CD8-positive, alpha-beta memory T cell (primary cell): Measurements from ENCODE around the gene STK36. TPM values are rescaled to one million over a fixed set of nuclear protein-coding genes. Genes with fewer than 3 reads are reported as not detected.

ENCODE experiments used
- CTCF ChIA-PET: fragments of 350-600 bp; sonication (Branson Sonifier 250); formaldehyde crosslinking; loops from one replicate; lab custom pipeline; 2021; ENCODE audit warnings: antibody characterized with exemption; lab: Charles Lee
- POLR2A ChIA-PET: fragments of 350-600 bp; sonication (Branson Sonifier 250); formaldehyde crosslinking; loops from one replicate; lab custom pipeline; 2021; ENCODE audit warnings: antibody characterized with exemption; lab: Charles Lee
- DNase-seq, 5 donors: peaks; one replicate each; pipeline versions ENCODE4 v3.0.0 to v3.0.0-alpha.2; 2020 to 2022; ENCODE audit warnings: mixed read lengths in 1 of 5
- H3K27ac ChIP-seq: one replicate; pipeline ENCODE4 v1.7.0; 2013; ENCODE audit warnings: low read depth, mild to moderate bottlenecking, low read length, moderate library complexity
- H3K27me3 ChIP-seq: 2 replicates; pipeline ENCODE4 v1.7.0; 2013; ENCODE audit warnings: low read length, mild to moderate bottlenecking; ENCODE audit not compliant: insufficient read depth, poor library complexity, severe bottlenecking
- H3K36me3 ChIP-seq: 2 replicates; pipeline ENCODE4 v1.7.0; 2013; ENCODE audit warnings: mild to moderate bottlenecking, low read length, moderate library complexity; ENCODE audit not compliant: insufficient read depth
- H3K4me1 ChIP-seq: 2 replicates; pipeline ENCODE4 v1.7.0; 2013; ENCODE audit warnings: mild to moderate bottlenecking, low read length, moderate library complexity; ENCODE audit not compliant: insufficient read depth
- H3K4me3 ChIP-seq: 2 replicates; pipeline ENCODE4 v1.7.0; 2013; ENCODE audit warnings: mild to moderate bottlenecking, low read length
- H3K9me3 ChIP-seq: 2 replicates; pipeline ENCODE4 v1.7.0; 2013; ENCODE audit warnings: mild to moderate bottlenecking, low read length
- H3K27ac Mint-ChIP-seq, 8 donors: one replicate each; pipeline ENCODE4 v1.8.0; 2020 to 2021; ENCODE audit warnings: mixed read lengths in 8 of 8, mild to moderate bottlenecking in 6 of 8, inconsistent platforms in 3 of 8, moderate library complexity in 3 of 8
- H3K27me3 Mint-ChIP-seq, 2 donors: one replicate each; pipeline ENCODE4 v1.8.0; 2020 to 2021; ENCODE audit warnings: mixed read lengths in 2 of 2, mild to moderate bottlenecking in 1 of 2, moderate library complexity in 1 of 2
- H3K36me3 Mint-ChIP-seq, 3 donors: one replicate each; pipeline ENCODE4 v1.8.0; 2020 to 2021; ENCODE audit warnings: mixed read lengths in 3 of 3, inconsistent platforms in 1 of 3, mild to moderate bottlenecking in 1 of 3
- H3K4me1 Mint-ChIP-seq, 3 donors: one replicate each; pipeline ENCODE4 v1.8.0; 2020 to 2021; ENCODE audit warnings: mixed read lengths in 3 of 3, inconsistent platforms in 1 of 3, mild to moderate bottlenecking in 1 of 3
- H3K4me3 Mint-ChIP-seq, 7 donors: one replicate each; pipeline ENCODE4 v1.8.0; 2020 to 2021; ENCODE audit warnings: mixed read lengths in 7 of 7, mild to moderate bottlenecking in 6 of 7, moderate library complexity in 4 of 7, inconsistent platforms in 2 of 7
- H3K9me3 Mint-ChIP-seq, 5 donors: one replicate each; pipeline ENCODE4 v1.8.0; 2020 to 2022; ENCODE audit warnings: mixed read lengths in 5 of 5, mild to moderate bottlenecking in 3 of 5, moderate library complexity in 2 of 5, inconsistent platforms in 1 of 5
- polyA plus RNA-seq: library from polyadenylated mRNA; unstranded; fragments of 300-500 nt; fragmentation: Illumina TruSeq; gene quantifications from one replicate; pipeline ENCODE4 v1.2.3, GENCODE V29; 2021
- total RNA-seq, 2 experiments: library from RNA; stranded (reverse); gene quantifications; one replicate each; pipeline ENCODE4 v1.2.3, GENCODE V29; 2021

The STK36 gene
- total and polyA plus RNA-seq, 3 experiments from 2014 or later, result 3.9 to 21.4 (median 19.9) TPM

GRCh38 chr2:218648787-218649100 is 23.1 kb upstream of the STK36 start:
- Mint-ChIP-seq H3K27ac (peak overlapping the region in 2 of 8 donors; percentile 6 to 76), H3K36me3 (peaks cover 5 to 91% (median 20%) of the 10 kb centered on the region in 3 donors)
- peaks cover 71% of the 10 kb centered on the region for H3K36me3 ChIP-seq

GRCh38 chr2:218655751-218656150 is 16.1 kb upstream of the STK36 start:
- Histone ChIP-seq H3K36me3 (peaks cover 28% of the 10 kb centered on the region), H3K27ac (no peak overlapping the region), H3K4me1 (peaks cover 19% of the 10 kb centered on the region), H3K27me3 (no peaks in the 10 kb centered on the region), H3K4me3 (no peak overlapping the region), H3K9me3 (no peaks in the 10 kb centered on the region)
- no peak overlapping the region for H3K27ac Mint-ChIP-seq
- DNase-seq, result no peak
- H3K4me3 Mint-ChIP-seq, result no peak overlapping the region
- H3K36me3 Mint-ChIP-seq, result peaks cover 0 to 73% (median 9%) of the 10 kb centered on the region in 3 donors
- no peaks in the 10 kb centered on the region for H3K27me3 Mint-ChIP-seq
- no peaks in the 10 kb centered on the region for H3K9me3 Mint-ChIP-seq
- H3K4me1 Mint-ChIP-seq, result peaks cover 31 to 46% (median 43%) of the 10 kb centered on the region in 3 donors
- ChIA-PET POLR2A (no interaction called here), CTCF (interaction anchor here (1.4 to 4.8 kb wide), 2 partner anchors 8 to 192 kb away, joined by 3 to 40 read pairs; no protein-coding TSS in a partner anchor)

More at GRCh38 chr2:218648787-218649100, 23.1 kb upstream of the STK36 start:
- Mint-ChIP-seq H3K27me3 (peaks cover 0 to 2% of the 10 kb centered on the region in 2 donors), H3K9me3 (no peaks in the 10 kb centered on the region), H3K4me1 (peaks cover 9 to 18% (median 13%) of the 10 kb centered on the region in 3 donors), H3K4me3 (no peak overlapping the region)
- no peak for DNase-seq
- Histone ChIP-seq H3K27ac (no peak overlapping the region), H3K4me1 (no peaks in the 10 kb centered on the region), H3K4me3 (no peak overlapping the region), H3K27me3 (no peaks in the 10 kb centered on the region), H3K9me3 (no peaks in the 10 kb centered on the region)
- CTCF ChIA-PET, result interaction anchor here (1.0 to 5.8 kb wide), 3 partner anchors 10 to 347 kb away, joined by 3 to 40 read pairs (median 3); partner anchors contain the start of genes BCS1L and ZNF142
- POLR2A ChIA-PET, result interaction anchor here (0.6 kb wide), 1 partner anchor 1423 kb away, joined by 3 read pairs; no protein-coding TSS in a partner anchor

- no peaks in the 10 kb centered on the region for H3K27me3 ChIP-seq
- no peaks in the 10 kb centered on the region for H3K27me3 Mint-ChIP-seq
- peaks cover 0 to 68% (median 17%) of the 10 kb centered on the region in 3 donors for H3K36me3 Mint-ChIP-seq
- CTCF ChIA-PET, result interaction anchor here (0.8 to 4.8 kb wide), 11 partner anchors 11 to 302 kb away, joined by 3 to 40 read pairs (median 4); partner anchors contain the start of genes CATIP, RNF25, STK36 and WNT10A
- no peaks in the 10 kb centered on the region for H3K9me3 ChIP-seq
- peak overlapping the region; percentile 88 for H3K4me3 ChIP-seq
- H3K9me3 Mint-ChIP-seq, result no peaks in the 10 kb centered on the region
- H3K36me3 ChIP-seq, result peaks cover 25% of the 10 kb centered on the region
- POLR2A ChIA-PET, result interaction anchor here (0.8 to 3.5 kb wide), 4 partner anchors 12 to 389 kb away, joined by 3 to 39 read pairs (median 8); partner anchors contain the start of genes AAMP, PNKD, RNF25 and STK36
- peak overlapping the region; percentile 61 to 98 (median 94) for H3K27ac Mint-ChIP-seq
- DNase-seq, result peak in 3 of 5 donors; percentile 14 to 32 (median 19)
- peak overlapping the region; percentile 80 for H3K27ac ChIP-seq
- H3K4me1 Mint-ChIP-seq, result peaks cover 26 to 44% (median 43%) of the 10 kb centered on the region in 3 donors
- peaks cover 19% of the 10 kb centered on the region for H3K4me1 ChIP-seq
- peak overlapping the region; percentile 90 to 98 (median 94) for H3K4me3 Mint-ChIP-seq
These were observed 13.1 kb upstream of the STK36 start for GRCh38 chr2:218658671-218659257.

- Histone ChIP-seq H3K4me1 (peaks cover 19% of the 10 kb centered on the region), H3K4me3 (peak within 1 kb of the TSS; percentile 88), H3K9me3 (no peaks in the 10 kb centered on the region), H3K27ac (peak within 1 kb of the TSS; percentile 80), H3K27me3 (no peaks in the 10 kb centered on the region), H3K36me3 (peaks cover 26% of the 10 kb centered on the region)
- Mint-ChIP-seq H3K27ac (peak within 1 kb of the TSS; percentile 61 to 98 (median 94)), H3K9me3 (no peaks in the 10 kb centered on the region), H3K4me1 (peaks cover 26 to 44% (median 43%) of the 10 kb centered on the region in 3 donors), H3K4me3 (peak within 1 kb of the TSS; percentile 90 to 98 (median 94)), H3K27me3 (no peaks in the 10 kb centered on the region), H3K36me3 (peaks cover 0 to 70% (median 19%) of the 10 kb centered on the region in 3 donors)
- peak; percentile 79 to 93 (median 88) for DNase-seq
- CTCF ChIA-PET, result interaction anchor here (0.7 to 4.8 kb wide), 13 partner anchors 11 to 303 kb away, joined by 3 to 40 read pairs (median 4); partner anchors contain the start of genes CATIP, RNF25, STK36 and WNT10A
- POLR2A ChIA-PET, result interaction anchor here (0.6 to 3.5 kb wide), 9 partner anchors 11 to 547 kb away, joined by 3 to 39 read pairs (median 4); partner anchors contain the start of genes AAMP, PNKD, RNF25 and STK36
These were observed 12.5 kb upstream of the STK36 start, which contains the start of the genes BCS1L and ZNF142 for GRCh38 chr2:218659258-218659987. BCS1L (plus strand) TSS chr2:218659683; CDS start chr2:218660988, 1,305 bp downstream. ZNF142 (minus strand) TSS chr2:218659623; CDS start chr2:218656429, 3,194 bp downstream.

- H3K4me1 Mint-ChIP-seq, result peaks cover 26 to 44% (median 43%) of the 10 kb centered on the region in 3 donors
- peaks cover 31% of the 10 kb centered on the region for H3K36me3 ChIP-seq
- no peak for DNase-seq
- peak overlapping the region; percentile 33 for H3K27ac ChIP-seq
- ChIA-PET CTCF (interaction anchor here (0.7 to 4.8 kb wide), 9 partner anchors 12 to 303 kb away, joined by 3 to 40 read pairs (median 7); partner anchors contain the start of genes CATIP, RNF25 and STK36), POLR2A (interaction anchor here (0.5 to 3.5 kb wide), 9 partner anchors 11 to 546 kb away, joined by 3 to 39 read pairs (median 5); partner anchors contain the start of genes RNF25, STK36 and TTLL4)
- no peaks in the 10 kb centered on the region for H3K9me3 ChIP-seq
- peak overlapping the region; percentile 90 to 98 (median 94) for H3K4me3 Mint-ChIP-seq
- no peaks in the 10 kb centered on the region for H3K27me3 Mint-ChIP-seq
- H3K27me3 ChIP-seq, result no peaks in the 10 kb centered on the region
- no peaks in the 10 kb centered on the region for H3K9me3 Mint-ChIP-seq
- peak overlapping the region; percentile 61 to 98 (median 94) for H3K27ac Mint-ChIP-seq
- peaks cover 19% of the 10 kb centered on the region for H3K4me1 ChIP-seq
- H3K4me3 ChIP-seq, result peak overlapping the region; percentile 88
- H3K36me3 Mint-ChIP-seq, result peaks cover 0 to 70% (median 24%) of the 10 kb centered on the region in 3 donors
These were observed 11.9 kb upstream of the STK36 start for GRCh38 chr2:218659988-218660358.

- peaks cover 35% of the 10 kb centered on the region for H3K36me3 ChIP-seq
- H3K27me3 Mint-ChIP-seq, result no peaks in the 10 kb centered on the region
- POLR2A ChIA-PET, result no interaction called here
- H3K4me3 Mint-ChIP-seq, result peak overlapping the region in 1 of 7 donors; percentile 37
- H3K4me3 ChIP-seq, result no peak overlapping the region
- no peak for DNase-seq
- peaks cover 19% of the 10 kb centered on the region for H3K4me1 ChIP-seq
- no peaks in the 10 kb centered on the region for H3K9me3 Mint-ChIP-seq
- no peak overlapping the region for H3K27ac ChIP-seq
- H3K36me3 Mint-ChIP-seq, result peaks cover 0 to 69% (median 22%) of the 10 kb centered on the region in 3 donors
- CTCF ChIA-PET, result interaction anchor here (0.8 kb wide), 1 partner anchor 190 kb away, joined by 3 read pairs; no protein-coding TSS in a partner anchor
- peak overlapping the region in 2 of 8 donors; percentile 42 to 58 for H3K27ac Mint-ChIP-seq
- peaks cover 24 to 32% (median 30%) of the 10 kb centered on the region in 3 donors for H3K4me1 Mint-ChIP-seq
- H3K9me3 ChIP-seq, result no peaks in the 10 kb centered on the region
- no peaks in the 10 kb centered on the region for H3K27me3 ChIP-seq
These were observed 9.5 kb upstream of the STK36 start for GRCh38 chr2:218662377-218662776.

- H3K36me3 Mint-ChIP-seq, result peaks cover 0 to 71% (median 22%) of the 10 kb centered on the region in 3 donors
- no peaks in the 10 kb centered on the region for H3K9me3 Mint-ChIP-seq
- no peaks in the 10 kb centered on the region for H3K27me3 ChIP-seq
- ChIA-PET POLR2A (no interaction called here), CTCF (interaction anchor here (0.8 kb wide), 1 partner anchor 190 kb away, joined by 3 read pairs; no protein-coding TSS in a partner anchor)
- no peak overlapping the region for H3K4me3 ChIP-seq
- no peak overlapping the region for H3K27ac Mint-ChIP-seq
- peaks cover 39% of the 10 kb centered on the region for H3K36me3 ChIP-seq
- H3K4me3 Mint-ChIP-seq, result peak overlapping the region in 1 of 7 donors; percentile 72
- H3K4me1 ChIP-seq, result peaks cover 18% of the 10 kb centered on the region
- H3K27me3 Mint-ChIP-seq, result no peaks in the 10 kb centered on the region
- no peaks in the 10 kb centered on the region for H3K9me3 ChIP-seq
- no peak for DNase-seq
- H3K27ac ChIP-seq, result no peak overlapping the region
- H3K4me1 Mint-ChIP-seq, result peaks cover 21 to 27% (median 26%) of the 10 kb centered on the region in 3 donors
These were observed 9.1 kb upstream of the STK36 start for GRCh38 chr2:218662827-218663226.
